CD4-positive, alpha-beta T cell treated with Interleukin-10 for 1 hour (primary cell): Measurements from ENCODE around the gene ORAI1.
"Not testable (repeated sequence)": the region's sequence is repeated elsewhere in the genome, so short reads cannot be mapped to it uniquely, and the experiment has no call there.

Experiments used
- DNase-seq: peaks from one replicate; pipeline ENCODE4 v3.0.0-alpha.2; 2020

Gene ORAI1

DNA sequence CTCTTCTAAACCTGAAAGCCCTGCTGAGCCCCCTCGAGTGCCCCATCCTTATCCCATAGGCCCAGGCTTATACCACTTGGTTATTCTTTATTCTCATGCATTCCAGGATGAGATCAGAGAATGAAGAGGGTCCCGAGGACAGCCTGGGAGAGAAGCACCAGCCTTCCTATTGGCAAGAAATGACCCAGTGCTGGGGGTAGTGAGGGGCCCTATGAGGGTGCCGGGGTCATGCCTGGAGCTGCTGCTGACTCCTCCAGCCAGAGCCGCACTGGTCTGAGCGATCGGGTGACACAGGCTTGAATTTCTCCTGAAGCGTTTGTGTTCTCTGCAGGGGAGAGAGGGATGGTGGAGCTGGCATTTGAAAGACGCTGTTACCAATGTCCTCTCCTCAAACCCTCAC is 25.0 kb downstream of the ORAI1 start:
- DNase-seq, result no peak

DNA sequence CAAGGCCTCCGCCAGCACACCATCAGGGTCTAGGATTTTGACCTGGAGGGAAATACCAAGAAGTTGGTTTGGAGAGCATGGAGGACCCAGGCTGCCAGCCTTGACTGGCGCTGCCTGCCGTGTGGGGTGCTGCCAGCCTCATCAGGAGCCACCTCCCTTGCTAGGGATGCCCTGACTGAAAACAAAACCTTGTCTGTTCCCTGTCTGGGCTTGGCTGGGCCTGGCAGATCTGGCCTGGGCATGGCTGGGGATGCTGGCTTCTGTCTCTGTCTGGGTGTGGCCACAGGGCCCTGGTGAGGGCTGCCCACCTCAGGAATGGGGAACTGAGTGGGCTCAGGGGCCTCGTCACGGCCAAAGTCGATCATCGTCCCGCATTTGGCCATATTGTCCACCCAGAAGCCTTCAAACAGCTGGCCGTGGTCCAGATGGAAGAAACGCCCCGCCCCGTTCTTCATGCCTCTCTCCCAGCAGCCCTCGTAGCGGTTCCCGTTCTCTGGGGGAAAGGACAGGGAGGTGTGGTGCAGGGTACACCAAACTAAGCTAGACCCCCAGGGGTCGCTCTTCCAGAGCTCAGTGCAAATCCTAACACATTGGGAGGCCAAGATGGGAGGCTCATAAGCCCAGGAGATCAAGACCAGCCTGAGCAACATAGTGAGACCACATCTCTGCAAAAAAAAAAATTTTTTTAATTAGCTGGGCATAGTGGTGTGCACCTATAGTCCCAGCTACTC is 26.6 kb downstream of the ORAI1 start:
- DNase-seq, result no peak

DNA sequence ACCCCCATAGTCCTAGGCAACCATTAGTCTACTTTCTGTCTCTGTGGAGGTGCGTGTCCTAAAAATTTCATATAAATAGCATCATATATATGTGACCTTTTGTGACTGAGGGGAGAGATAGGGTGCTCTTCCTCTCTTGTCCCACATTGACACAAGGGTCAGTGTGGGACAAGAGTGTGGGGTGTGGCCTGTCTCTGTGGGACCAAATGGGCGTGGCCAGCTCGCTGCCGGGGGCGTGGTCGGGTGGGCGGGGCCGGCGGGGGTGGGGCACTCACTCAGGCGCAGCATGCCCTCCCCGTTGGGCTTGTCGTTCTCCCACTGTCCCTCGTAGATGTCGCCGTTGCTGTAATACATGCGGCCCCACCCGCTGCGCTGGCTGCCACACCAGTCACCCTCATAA is 27.7 kb downstream of the ORAI1 start:
- no peak for DNase-seq

DNA sequence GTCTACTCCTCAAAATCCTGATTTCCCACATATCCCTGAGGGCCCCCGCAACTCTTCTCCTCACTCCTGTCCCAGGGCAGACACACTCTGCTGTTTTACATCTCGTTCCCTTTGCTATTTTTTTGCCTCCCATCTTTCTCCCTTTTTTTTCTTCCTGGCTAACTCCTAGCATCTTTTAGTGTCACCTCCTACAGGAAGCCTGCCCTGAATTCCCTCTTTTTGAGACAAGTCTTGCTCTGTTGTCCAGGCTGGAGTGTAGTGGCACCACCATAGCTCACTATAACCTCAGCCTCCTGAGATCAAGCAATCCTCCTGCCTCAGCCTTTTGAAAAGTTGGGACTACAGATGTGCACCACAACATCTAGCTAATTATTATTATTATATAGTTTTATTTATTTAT is 29.8 kb downstream of the ORAI1 start:
- DNase-seq, result no peak

DNA sequence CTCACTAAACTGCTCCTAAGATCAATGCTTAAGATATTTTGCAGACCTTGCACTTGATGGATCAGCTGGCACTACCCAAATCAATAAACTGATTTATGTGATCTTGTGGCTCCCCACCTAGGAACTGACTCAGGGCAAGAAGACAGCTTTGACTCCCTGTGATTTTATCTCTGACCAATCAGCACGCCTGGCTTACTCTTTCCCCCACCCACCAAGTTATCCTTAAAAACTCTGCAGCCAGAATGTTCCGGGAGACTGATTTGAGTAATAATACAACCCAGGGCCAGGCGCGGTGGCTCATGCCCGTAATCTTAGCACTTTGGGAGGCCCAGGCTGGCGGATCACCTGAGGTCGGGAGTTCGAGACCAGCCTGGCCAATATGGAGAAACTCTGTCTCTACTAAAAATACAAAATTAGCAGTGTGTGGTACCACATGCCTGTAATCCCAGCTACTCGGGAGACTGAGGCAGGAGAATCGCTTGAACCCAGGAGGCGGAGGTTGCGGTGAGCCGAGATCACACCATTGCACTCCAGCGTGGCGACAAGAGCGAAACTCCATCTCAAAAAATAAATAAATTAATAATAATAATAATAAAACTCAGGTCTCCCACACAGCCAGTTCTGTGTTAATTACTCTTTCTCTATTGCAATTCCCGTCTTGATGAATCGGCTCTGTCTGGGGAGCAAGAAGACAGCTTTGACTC is 31.1 kb downstream of the ORAI1 start:
- DNase-seq, result no peak

DNA sequence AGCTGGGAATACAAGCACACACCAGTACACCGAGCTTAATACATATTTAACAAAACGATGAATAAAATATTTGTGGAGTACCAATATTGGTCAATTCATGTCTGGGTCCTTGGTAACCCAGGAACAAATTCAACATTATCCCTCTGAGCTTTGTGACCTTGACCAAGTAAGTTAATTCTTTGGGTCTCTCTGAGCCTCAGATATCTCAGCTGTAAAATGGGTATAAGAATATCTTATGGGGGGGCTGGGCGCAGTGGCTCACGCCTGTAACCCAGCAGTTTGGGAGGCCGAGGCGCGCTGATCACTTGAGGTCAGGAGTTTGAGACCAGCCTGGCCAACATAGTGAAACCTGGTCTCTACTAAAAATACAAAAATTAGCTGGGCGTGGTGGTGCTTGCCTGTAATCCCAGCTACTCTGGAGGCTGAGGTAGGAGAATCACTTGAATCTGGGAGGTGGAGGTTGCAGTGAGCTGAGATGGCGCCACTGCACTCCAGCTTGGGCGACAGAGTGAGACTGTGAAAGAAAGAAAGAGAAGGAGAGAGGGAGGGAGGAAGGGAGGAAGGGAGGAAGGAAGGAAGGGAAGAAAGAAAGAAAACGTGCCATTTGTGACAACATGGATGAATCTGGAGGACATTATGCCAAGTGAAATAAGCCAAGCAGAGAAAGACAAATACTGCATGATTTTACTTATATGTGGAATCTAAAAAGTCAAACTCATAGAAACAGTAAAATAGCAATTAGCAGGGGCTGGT is 35.2 kb downstream of the ORAI1 start:
- DNase-seq, result not testable (repeated sequence)

DNA sequence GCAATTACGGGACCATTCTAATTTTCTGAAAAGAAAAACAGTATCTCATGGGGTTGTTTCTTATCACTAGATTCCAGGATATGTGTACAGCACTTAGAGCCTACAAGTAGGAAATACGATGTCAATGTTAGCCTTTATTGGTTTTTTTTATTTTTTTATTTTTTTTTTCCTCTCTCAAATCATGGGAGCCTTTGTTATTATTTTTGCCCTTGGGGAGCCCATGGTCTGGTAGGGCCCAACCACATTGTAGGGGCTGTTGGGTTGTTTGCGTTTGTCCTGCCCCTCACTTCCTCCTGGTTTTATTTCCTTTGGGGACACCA is 37.2 kb downstream of the ORAI1 start:
- DNase-seq, result no peak

DNA sequence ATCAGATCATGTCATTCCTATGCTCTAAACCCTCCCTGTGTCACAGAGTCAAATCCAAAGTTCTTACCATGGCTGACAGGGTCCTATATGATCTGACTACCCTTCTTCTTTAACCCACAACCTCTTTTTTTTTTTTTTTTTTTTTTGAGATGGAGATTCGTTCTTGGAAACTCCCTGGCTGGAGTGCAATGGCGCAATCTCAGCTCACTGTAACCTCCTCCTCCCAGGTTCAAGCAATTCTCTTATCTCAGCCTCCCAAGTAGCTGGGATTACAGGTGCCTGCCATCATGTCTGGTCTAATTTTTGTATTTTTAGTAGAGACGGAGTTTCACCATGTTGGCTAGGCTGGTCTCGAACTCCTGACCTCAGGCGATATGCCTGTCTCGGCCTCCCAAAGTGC is 40.5 kb downstream of the ORAI1 start:
- not testable (repeated sequence) for DNase-seq

DNA sequence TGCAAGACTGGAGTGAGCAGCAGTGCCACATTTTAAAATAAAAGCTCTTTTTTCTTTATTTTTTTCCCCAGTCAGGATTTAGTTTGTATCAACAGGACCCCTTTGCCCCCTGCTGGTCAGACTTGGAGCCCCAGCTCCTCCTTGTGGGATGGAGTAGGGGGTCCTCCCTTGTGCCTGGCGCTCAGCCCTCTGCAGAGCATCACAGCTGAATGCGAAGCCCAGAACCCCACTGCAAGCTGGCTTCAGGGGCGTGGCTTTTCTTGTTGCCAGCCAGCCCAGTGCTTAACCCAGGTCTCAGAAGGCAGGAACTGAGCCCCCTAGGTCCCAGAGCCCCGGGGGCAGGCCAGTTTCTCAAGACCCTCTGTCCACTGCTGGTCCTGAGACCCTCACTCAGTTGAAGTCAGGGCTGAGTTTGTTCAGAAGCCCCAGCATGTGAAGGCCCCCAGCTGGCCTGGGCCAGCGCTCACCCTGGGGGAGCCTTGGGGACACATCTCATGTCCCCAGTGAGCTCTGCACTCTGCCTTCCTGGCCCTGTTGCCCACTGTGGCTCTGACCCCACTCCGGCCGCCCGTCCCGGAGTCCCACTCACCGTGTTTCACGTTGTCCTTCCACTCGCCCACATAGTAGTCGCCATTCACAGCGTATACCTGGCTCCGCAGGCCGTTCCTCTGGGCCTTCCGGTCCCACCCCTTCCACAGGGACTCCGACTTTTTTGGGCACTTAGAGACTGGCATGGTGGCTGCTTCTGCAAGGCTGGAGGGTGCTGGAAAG is 42.6 kb downstream of the ORAI1 start:
- peak; percentile 66 for DNase-seq

DNA sequence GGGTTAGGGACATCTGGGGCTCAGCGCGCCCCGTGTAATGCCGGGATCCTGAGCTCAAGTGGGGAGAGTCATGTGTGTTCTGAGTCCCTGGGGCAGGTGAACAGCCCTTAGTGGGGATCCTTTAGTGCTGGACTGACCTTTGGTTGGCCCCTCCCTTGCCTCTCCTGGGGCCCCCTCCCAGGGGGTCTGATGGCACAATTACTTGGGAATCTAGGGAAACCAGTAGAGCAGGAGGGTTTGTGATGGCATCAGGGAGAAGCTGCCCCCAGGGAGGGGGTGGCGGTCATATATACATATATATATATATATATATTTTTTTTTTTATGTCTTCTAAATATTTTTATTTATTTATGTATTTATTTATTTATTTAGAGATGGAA is 43.2 kb downstream of the ORAI1 start, which contains the start of gene MORN3:
Gene MORN3, minus strand, starts transcription at position 134 of the 380 bp plus-strand sequence. CDS start 171 bp downstream, outside the sequence.
- no peak for DNase-seq

DNA sequence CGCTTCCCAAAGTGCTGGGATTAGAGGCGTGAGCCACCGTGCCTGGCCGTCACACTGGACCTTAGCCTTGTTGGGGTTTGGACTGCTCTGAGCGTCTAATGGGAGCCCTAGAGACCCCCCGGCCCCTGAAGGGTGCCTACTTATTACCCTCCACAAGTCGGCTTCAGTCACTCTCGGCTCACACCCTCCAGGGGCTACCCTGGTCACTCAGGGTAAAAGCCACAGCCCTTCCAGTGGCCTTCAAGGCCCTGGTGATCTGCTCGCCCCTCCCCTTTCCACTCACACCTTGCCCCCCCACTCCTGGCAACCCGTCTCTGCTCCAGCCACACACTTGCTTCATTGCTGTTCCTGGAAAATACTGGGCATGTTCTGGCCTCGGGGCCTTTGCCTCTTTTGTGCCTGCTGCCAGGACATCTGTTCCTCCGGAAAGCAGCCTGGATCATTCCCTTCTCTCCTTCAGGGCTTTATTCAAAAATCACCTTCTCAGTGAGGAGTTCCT is 46.7 kb downstream of the ORAI1 start:
- no peak for DNase-seq

DNA sequence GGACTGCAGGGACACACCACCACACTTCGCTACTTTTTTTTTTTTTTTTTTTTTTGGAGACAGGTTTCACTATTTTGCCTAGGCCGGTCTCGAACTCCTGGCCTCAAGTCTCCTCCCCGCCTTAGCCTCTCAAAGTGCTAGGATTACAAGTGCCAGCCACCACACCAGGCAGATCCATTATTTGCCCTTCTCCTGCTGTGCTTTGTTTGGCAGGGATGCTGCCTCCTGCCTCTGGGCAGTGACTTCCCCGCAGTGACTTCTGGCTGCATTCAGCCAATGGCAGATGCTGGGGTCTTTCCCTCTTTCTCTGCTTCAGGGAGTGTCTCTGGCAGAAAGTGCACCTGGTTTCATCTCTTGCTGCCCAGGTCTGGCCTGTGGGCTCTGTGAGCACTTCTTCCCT is 49.9 kb downstream of the ORAI1 start:
- DNase-seq, result no peak

DNA sequence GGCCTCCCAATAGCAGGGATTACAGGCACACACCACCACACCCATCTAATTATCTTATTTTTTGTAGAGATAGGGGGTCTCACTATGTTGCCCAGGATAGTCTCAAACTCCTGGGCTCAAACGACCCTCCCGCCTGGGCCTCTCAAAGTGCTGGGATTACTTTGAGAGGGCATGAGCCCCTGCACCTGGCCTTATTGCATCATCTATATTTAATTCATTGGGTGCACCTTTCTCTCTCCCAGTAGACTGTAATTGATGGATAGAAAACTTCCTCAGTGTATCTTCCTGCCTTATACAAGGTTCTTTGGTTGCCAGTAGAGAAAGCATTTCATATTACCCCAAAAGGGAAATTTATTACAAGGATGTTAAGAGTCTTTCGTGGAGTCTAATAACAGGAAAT is 52.0 kb downstream of the ORAI1 start:
- no peak for DNase-seq

DNA sequence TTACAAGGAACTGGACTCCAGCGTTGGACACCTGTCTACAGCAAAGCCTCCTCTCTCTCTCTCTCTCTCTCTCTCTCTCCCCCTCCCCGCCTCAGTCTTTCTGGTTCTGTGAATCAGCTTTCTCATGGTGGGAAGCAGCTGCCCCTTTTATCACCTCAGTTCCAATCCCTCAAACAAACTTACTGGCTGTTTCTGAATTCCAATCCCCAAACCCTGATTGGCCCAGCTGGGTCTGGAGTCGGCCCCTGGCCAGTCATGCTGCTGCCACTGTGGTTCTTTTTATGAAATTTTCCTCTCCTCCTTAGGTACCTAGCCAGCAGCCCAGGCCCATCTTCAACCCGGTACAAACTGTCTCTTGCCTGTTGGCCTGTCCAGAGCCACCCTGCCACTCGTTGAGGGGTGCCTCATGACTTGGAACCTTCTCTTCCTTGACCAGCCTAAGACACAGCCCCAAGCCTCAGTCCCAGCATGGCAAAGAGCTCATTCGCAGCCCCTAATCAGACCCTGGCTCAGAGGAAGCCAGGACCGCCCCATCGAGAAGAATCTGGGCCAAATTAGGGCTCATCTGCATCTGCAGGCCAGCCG is 52.5 kb downstream of the ORAI1 start:
- DNase-seq, result no peak

DNA sequence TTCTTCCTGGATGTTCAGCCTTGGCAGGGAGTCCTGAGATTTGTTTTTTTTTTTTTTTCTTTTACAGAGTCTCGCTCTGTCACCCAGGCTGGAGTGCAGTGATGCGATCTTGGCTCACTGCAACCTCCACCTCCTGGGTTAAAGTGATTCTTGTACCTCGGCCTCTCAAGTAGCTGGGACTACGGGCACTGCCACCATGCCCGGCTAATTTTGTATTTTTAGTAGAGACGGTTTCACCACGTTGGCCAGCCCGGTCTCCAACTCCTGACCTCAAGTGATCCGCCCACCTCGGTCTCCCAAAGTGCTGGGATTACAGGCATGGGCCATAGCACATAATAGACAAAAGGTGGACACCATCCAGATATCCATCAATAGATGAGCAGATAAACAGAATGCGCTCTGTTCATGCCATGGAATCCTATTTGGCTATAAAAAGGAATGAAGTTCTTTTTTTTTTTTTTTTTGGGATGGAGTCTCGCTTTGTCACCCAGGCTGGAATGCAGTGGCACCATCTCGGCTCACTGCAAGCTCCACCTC is 53.4 kb downstream of the ORAI1 start:
- DNase-seq, result not testable (repeated sequence)

DNA sequence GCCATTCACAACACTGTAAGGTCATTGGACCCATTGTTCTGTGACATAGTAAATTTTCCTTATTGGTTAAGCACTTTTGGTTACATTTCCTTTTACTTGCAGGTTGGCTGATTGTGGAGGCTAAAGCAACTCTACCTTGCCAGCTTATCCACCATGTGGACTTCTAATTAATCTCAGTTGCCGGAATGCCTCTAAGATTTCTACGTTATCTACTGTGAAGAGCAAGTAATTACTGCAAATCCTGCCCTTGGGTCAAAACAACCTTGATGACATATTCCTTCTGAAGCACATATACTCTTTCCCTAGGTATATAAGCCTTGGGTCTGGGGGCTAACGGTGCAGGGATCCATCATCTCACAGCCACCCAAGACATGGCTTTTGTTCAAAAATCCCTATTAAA is 62.6 kb downstream of the ORAI1 start:
- DNase-seq, result no peak

DNA sequence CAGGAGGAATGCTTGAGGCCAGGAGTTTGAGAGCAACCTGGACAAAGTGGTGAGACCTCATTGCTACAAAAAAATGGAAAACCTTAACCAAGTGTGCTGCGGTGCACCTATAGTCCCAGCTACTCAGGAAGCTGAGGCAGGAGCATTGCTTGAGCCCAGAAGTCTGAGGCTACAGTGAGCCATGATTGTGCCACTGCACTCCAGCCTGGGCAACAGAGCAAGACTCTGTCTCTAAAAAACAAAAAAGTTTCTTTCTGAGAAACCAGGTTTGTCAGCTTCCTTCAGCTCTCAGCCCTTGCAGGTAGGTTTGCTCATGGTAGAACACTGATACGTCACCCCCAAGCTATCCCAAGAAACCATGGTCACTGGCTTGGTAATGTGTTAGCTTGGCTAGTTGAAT is 63.1 kb downstream of the ORAI1 start:
- DNase-seq, result no peak
